ENCODE data around the gene POLR2L.

The POLR2L gene

DNA sequence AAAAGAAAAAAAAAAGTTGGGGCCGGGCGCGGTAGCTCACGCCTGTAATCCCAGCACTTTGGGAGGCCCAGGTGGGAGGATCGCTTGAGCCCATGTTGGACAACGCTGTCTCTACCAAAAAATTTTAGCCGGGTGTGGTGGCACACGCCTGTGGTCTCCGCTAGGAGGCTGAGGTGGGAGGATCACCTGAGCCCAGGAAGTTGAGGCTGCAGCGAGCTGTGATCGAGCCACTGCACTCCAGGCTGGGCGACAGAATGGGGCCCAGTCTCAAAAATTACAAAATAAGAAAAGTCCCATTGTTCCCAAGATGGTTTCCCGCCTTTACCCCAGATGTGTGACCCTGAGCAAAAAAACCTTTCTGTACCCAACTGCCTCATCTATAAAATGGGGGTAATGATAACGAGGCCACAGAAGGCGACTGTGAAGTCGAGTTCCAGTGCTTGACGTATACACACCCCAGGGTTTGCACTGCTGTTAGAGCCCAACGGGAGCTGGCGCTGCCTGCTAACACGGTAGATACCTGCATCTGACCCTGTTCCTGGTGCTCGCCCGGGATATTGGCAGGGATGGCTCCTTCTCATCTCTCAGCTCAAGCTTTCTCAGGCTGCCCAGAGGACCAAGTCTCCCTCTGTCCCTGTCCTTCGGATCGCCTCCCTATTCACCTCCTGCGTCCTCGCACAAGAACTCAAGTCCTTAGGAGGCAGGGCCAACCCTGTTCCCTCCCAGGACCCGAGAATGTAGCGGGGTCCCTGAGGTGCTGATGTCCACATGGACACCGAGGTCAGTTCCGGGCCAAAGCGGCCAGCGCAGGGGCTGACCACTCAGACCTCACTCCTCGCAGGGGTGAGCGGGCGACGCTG lies 33.7 kb downstream of the POLR2L start:
- peak; percentile 62 for DNase-seq

DNA sequence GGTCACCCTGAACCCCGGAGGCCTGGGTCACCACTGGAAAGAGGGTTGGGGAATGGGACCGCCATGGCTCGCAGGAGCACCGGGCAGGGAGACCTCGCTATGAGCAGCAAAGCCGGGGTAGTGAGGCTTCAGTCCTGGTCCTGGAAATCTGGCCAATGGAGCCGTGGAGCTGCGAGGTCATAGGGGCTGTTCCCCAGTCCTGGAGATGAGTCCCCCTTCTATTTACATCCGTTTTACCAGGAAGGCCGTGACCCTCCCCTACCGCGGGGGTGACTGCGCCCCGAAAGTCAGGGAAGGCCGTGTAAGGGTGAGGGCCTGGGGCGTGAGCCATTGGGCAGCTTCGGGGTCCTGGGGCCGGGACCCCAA lies 37.7 kb downstream of the POLR2L start:
- no peak for DNase-seq

DNA sequence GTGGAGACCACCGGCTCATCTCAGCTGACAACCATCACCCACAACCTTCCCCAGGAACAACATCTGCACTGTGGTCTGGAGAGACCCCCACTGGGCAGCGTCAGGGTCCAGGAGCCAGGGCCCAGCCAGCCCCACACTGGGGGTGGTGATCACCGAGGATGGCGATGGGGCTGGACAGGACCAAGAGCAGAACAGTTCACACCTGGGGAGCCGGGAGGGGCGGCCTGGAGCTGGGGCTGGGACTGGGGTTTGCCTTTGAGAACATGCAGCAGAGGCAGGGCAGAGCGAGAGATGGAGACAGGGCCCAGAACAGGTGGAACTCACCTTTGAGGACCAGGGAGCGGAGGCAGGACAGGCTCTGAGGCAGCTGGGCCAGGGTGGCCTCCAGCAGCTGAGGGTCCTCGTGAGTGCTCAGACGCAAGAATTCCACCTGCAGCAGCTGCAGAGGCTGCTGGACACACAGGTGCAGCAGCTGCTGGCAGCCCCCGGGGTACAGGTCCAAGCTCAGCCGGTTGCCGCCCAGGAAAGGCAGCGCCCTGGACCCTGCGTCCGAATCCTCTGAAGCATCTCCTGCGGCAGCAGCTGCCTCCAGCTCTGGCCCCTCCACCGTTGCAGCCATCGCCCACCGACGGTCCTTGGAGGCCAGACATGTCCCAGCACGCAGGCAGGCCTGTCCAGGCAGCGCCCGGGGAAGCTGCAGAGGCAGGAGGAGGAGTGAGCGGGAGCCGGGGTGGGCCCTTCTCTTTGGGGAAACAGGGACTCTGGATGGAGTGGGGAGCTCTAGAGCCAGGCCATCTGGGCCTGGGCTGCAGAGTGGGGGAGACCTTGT lies 38.3 kb downstream of the POLR2L start:
- DNase-seq: no peak

DNA sequence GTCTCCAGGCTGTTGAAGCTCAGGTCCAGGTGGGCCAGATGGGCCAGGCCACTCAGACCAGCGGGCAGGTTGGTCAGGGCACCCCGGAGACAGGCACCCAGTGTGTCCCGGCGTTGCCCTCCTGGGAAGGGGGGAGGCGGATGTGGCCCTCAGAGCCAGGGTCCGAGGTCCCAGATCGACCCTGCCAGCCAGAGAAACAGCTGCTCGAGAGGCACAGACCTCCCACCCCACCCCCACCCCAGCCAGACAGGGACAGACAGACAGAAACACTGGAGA lies 38.9 kb downstream of the POLR2L start:
- DNase-seq: no peak

DNA sequence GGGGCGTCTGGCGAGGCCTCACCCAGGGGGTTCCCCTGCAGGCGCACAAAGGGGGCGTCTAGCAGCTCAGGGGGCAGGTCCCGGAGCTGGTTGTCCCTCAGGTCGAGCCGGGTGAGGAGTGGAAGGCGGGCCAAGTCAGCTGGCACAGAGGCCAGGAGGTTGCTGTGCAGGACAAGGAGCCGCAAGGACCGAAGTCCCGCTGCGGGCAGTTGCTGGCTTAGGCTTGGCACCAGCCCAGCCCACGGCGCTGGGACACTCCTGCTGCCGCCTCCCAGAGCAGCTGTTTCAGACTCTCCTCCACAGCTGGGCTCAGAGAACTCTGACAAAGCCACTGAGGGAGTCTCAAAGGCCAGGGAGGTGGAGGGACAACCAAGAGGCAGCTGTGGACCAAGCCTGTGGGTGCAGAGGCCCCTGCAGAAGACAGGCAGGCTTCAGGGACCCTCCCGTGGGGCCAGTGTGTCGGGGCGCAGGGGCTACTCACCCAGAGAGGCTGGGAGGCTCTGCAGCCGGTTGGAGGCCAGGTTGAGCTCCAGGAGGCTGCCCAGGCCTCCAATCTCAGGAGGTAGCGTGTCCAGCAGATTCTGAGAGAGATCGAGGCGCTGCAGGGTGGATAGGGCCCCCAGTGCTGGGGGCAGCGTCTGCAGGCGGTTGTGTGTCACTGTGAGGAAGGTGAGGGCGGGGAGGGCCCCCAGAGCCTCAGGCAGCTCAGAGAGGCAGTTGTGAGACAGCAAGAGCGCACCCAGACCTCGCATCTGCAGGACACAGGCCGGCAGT lies 39.4 kb downstream of the POLR2L start:
- no peak for DNase-seq

DNA sequence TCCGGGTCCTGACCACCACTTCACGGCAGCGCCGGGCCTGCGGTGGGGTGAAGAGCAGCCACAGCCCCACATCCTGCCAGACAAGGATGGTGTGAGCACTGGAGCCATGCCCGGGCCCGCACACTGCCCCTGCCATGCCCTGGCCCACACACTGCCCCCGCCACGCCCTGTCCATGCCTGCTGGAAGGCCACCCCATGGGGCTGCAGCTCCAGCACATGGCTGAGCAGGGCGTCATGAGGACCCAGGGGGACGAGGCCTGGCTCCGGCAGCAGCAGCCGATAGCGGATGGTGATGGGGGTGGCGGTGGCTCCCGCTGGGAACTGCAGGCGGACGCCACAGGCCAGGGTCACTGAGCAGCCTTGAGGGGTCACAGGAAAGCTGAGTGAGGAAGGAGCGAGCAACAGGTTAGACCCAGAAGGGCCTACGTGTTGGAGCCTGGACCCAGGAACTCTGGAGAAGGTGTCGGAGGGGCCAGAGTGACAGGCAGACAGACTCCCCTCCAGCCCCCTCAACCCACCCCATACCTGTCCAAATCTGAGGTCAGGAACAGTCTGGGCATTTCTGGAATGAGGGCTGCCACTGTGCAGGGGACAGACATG lies 40.2 kb downstream of the POLR2L start:
- no peak for DNase-seq

DNA sequence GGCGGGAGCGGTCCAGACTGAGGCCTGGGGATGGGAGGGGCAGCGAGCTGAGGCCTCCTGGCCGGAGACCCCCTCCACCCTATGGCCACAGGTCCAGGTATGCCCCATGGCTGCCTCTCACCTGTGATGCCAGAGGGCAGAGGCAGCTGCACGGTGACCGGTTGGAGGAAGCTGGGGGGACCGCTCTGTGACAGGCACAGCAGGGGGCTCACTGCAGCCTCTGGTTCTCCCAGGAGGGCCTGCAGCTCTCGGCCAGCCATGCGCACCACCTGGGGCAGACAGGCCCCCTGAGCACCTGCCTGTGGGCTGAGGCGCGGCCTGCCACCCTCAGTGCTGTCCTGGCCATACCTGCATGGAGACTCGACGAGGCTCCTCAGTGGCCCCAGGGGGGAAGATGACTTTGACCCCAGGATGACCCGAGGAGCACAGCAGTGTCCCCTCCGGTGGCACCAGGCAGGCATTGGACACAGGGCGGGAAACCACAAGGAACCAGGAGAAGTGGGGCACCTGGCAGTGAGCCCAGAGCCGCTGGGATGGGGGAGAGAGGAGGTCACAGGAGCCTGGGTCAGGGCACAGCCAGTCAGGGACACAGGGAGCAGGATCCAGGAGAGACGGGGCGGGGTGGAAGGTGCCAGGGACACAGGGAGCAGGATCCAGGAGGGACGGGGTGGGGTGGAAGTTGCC lies 41.1 kb downstream of the POLR2L start:
- DNase-seq: no peak

DNA sequence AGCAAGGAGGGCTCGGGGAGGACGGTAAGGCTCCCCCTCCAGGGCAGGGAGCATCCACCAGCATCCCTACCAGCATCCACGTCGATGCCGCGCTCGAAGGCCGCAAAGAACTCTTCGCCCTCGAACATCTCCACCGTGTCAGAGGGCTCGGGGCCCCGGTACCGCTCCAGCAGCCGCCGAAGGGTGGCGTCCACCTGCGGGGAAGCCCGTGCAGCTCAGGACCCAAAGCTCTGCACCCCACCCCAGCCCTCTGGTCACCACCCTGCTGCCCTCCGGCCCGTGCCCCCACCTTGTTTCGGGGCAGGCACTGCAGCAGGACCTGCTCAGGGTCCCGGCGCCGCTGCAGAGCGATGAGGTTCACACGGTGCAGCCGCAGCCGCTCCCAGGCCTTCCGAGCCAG lies 41.9 kb downstream of the POLR2L start:
- no peak for DNase-seq

DNA sequence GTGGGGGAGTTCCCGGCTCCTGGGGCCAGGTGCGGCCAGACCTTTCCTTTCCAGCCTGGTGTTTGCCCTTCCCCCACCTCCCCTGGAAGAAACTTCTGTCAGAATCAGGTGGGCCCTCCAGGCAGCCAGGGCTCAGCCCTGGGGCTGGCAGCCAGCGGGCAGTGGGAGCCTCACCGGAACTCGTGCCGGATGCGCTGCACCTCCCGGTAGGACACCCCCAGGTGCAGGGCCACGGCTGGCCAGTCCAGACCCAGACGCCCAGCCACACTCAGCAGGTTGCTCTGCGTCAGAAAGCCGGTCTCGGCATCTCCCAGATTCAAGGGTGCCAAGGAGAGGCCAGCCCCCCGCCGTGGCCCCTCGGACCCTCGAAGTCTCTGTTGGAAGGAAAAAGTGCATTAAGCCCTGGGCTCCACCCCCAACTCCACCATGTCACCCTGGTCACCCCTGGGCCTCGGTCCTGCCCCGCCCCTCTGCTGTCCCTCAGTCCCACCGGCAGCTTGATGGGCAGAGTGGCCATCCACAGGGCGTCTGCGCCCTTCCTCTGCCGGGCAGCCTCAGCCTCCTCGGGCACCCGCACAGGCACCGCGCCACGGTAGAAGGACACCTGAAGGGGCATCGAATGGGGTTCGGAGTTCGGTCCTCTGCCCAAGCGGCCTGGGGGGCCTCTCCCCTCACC lies 42.5 kb downstream of the POLR2L start:
- DNase-seq: no peak

DNA sequence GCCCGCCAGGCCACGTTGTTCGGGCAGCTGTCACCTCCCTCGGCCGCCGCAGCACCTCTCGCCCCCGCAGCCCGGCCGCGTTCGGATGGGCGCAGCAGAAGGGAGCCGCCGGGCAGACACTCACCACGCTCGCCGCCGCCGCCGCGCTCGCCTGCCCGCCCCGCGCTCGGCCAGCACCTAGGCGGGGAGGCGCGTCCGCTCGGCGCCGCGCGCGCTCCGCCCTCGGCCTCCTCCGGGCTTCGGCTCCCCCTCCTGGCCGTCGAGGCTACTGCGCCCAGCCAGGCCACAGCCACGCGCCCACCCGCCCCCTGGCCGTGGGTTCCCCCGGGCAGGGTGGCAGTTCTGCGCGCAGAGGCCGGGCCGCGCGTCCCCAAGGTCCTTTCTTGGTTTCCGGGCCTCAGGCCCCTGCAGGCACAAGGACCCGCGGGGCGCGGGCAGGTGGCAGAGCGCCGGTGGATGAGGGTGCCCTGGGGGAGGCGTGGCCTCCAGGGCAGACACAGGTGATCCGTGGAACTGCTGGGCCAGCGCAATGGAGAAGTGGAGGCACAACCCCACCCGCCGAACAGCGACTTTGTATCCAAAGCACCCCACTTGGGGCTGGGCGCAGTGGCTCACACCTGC lies 44.1 kb downstream of the POLR2L start, which contains the start of gene SLC25A22:
SLC25A22 (minus strand) TSS at position 189 of the 621 bp plus-strand sequence. CDS start 3,275 bp downstream, outside the sequence.
- peak; percentile 86 for DNase-seq

DNA sequence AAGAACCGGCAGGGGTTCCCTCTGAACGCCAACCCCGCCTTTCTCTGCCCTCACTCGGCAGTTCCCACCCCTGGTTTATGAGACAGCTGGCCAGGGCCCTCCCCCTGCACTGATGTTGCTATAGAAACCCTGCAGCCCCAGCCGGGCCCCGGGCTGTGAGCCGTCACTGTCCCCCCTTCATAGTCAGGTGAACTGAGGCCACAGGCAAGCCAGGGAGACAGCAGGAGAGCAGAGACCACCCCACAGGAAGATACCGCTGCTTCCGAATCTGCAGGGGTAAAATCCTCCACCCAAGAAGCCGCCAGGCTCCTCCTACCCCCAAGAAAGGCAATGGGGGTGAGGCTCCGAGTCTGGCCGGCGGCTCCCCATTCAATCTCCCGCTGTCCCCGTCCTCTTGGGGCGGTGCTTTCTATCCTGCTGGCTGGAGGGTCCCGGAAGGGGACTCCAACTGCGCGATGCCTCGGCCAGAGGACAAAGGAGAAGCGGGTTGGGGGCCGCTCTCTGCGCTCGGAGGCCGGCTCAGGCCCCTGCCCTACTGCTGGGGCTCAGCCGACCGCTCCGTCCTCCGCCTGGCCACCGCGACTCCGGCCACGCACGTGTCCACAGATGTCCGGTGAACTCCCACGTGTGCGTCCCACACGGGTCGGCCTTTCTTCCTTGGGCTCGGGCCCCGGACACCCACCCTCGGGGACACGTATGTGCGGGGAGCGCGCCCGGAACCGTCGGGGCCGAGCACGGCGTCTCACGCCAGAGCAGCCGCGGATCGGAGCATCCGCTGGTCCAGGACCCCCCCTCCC lies 44.8 kb downstream of the POLR2L start:
- DNase-seq: peak; percentile 87

DNA sequence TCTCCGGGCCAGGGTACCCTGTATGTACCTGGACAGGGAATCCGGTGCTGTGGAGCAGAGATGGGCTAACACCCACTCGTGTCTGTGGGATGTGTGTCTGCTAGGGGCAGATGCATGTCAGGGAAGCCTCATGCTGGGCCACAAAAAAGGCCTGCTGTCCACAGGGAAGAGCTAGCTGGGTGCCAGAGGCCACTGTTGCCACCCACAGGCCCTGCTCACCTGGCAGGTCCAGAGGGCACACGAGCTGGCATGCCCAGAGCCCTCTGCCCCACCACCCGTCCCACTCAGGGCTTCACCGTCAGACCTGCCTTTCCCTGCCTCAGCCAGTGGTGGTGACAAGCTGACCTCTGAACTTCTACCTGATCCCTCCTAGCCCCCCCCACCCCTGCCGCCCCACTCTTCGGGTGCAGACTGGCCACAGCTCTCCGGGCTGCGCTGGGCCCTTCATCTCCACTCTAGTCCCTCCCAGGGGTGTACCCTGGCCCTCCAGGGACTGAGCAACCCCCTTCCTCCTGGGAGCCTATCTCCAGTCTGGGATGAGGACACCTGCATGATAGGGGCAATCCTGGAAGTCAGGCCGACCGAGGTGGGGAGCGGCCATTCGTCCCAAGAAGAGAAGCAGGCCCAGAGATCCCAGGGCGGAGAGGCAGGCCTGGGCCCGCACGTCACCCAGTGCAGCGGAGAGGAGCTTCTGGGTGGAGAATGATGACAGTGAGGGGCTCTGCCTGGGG lies 45.6 kb downstream of the POLR2L start:
- no peak for DNase-seq

DNA sequence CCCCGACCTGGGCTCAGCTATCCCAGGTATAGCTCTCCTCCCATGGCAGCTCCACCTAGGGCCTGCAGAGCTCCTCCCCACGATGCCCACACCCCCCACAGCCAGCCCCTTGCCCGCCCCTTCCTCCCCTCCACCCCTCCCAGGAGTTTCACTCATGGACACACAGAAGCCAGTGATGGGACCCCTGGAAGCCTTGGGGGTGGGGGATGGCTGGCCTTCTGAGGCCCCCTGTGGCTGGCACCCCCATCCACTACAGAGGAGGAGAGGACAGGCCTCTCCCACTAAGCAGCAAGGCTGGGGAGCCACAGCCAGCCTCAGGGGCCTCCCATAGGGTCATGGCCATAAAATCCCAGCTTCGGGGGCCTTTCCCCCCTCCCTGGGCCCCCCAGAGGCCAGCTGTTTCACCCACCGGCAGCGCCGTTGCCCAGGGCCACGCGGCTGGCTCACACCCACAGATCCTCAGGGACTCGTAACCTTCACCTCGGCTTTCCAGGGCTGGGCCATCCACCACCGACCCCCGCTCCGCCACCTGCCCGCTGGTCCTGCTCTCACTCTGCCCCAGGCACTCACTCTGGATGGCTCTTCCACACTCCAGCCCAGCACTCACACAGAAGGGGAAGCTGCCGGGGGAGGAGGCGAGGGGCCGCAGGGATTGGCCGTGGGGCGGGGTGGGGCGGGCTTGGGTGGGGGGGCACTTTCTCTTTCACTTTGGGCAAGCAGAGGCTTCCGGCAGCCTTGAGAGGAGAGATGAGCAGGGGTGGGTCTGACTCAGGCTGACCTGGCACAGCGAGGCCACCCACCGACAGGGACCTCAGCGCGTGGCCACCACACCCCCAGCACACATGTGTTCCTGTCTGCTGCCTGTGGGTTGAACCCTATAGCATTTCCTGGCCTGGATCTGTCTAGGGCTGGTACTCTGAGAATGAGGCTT lies 46.4 kb downstream of the POLR2L start:
- peak; percentile 81 for DNase-seq

DNA sequence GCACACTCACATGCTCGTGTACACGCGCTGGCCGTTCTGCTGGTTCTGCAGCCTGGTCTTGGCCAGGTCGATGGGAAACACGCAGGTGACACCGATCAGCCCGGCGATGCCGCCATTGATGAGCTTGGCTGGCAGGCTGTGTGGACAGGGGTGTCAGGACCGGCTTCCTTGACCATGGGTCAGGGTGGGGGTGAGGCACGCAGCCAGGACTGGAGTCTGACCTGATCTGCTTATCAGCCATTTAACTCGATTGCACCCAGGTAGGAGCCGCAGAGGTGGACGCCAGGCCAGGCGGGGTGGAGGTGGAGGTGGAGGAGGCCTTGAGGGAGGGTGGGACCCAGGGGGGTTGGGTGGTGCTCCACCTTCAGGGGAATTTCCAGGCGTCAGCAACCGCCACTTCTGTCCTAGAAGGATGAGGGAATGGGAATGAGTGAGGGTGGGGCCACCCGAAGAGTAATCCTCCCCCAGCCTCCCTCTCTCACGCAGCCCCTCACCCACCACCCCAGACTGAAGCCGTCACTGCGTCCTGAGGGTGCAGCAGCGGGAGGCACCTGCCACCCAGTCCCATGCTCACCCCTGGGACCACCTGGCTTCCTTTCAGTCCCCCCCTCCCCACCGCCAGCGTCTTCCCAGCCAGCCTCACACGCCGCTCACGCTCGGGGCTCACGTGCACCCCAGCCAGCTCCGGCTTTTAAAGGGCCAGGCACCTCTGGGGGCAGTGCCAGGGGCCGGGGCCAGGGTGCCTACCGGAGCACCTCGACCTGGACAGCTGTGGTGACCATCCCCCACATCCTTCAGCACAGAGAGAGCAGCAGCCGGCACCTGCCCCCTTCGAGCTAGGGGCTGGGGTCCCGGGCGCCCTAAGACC lies 47.3 kb downstream of the POLR2L start:
- DNase-seq: no peak

DNA sequence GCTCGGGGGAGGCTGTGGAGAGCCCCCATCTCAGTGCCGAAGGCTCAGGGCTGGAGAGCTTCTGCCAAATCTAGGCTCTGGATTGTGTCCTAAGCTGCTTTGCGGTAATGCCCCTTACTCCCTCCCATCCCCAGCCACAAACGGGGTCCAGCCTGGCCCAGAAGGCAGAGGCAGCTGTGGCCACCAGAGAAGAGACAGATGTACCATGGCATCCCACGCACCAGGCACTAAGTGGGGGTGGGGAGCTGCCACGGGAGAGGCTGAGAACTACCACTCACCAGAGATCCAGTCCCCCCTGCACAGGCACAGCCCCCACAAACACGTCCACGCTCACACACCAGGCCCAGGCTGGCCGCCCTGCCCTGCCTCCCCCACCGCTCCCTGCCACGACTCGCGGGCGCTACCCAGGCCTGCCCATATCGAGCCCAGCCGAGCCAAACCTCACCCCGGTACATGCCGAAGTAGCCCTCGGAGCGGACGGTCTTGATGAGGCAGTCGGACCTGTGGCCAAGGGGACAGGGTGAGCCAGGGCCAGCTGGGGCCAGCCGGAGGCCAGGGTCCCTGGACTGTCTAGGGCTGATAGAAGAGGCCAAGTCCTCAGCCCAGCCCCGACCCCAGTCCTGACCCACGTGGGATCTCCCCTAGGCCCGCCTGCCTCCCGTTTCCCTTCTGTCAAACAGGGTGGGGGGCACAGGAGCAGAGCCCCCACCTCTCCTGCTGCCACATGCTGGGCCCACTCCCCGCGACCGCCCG lies 48.1 kb downstream of the POLR2L start:
- DNase-seq: no peak

DNA sequence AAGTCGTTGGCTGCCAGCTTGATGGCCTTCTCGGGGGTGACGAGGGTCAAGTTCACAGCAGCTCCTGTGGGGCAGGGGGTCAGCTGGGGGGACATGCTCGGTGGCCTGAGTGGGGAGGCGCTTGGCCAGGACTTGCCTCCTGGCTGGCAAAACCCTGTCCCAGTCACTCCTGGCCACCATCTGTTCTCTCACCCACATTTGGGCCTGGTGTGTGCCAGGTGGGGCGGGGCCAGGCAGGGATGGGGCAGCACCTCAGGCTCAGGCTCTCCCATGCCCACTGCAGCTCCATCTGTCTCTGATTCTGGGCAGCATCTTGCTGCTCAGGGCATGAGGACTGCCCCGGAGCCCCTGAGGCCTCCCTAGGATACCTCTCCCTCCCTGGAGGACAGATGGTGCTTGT lies 48.8 kb downstream of the POLR2L start:
- DNase-seq: no peak

DNA sequence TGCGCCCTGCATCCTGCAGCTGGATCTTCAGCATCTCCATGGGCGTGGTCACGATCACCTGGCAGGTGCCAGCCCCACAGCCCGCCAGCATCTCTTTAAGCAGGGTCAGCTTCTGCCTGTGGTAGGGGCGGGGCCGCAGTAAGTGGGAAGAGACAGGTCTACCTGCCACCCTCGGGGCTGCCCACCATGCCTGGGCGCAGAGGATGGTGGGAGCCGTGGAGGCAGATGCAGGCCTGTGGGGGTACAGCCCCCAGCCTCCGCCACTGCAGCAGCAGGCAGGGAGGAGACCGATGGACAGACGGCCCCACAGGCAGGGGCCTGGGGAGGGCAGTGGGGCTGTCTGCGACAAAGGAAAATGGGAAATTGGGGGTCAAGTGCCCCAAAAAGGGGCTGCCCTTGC lies 49.5 kb downstream of the POLR2L start:
- DNase-seq: no peak

All from CD4-positive, alpha-beta T cell treated with Interleukin-12 subunit alpha and Interleukin-12 subunit beta, for 1 hour (primary cell).